Effector CD8-positive, alpha-beta T cell (primary cell): Measurements from ENCODE around the gene CCNC.
"Not testable (repeated sequence)": the region's sequence is repeated elsewhere in the genome, so short reads cannot be mapped to it uniquely, and the experiment has no call there.

Experiments
- DNase-seq: peaks from one replicate; lab custom pipeline; 2025; lab: John Stamatoyannopoulos, UW

The CCNC gene

GRCh38 chr6:99603421-99604165 is 35.1 kb upstream of the CCNC start:
- DNase-seq: no peak

- no peak for DNase-seq
Observed at GRCh38 chr6:99602520-99603420, 34.3 kb upstream of the CCNC start.

GRCh38 chr6:99594696-99595095 is 26.2 kb upstream of the CCNC start:
- DNase-seq: not testable (repeated sequence)

- no peak for DNase-seq
Observed at GRCh38 chr6:99592900-99593299, 24.4 kb upstream of the CCNC start.

- DNase-seq: no peak
Observed at GRCh38 chr6:99591673-99592364, 23.4 kb upstream of the CCNC start.

GRCh38 chr6:99590728-99591672 is 22.5 kb upstream of the CCNC start:
- no peak for DNase-seq

- DNase-seq: no peak
Observed at GRCh38 chr6:99589907-99590493, 21.5 kb upstream of the CCNC start.

- DNase-seq: no peak
Observed at GRCh38 chr6:99589290-99589672, 20.8 kb upstream of the CCNC start.

GRCh38 chr6:99588618-99589289 is 20.3 kb upstream of the CCNC start:
- peak; percentile 19 for DNase-seq

- no peak for DNase-seq
Observed at GRCh38 chr6:99587792-99588191, 19.3 kb upstream of the CCNC start.

GRCh38 chr6:99579781-99580180 is 11.3 kb upstream of the CCNC start:
- DNase-seq: no peak

- DNase-seq: no peak
Observed at GRCh38 chr6:99575544-99576227, 7.2 kb upstream of the CCNC start.

GRCh38 chr6:99573980-99574617 is 5.6 kb upstream of the CCNC start:
- no peak for DNase-seq

GRCh38 chr6:99563056-99563723 is 5.3 kb downstream of the CCNC start:
- no peak for DNase-seq

GRCh38 chr6:99560668-99561067 is 7.8 kb downstream of the CCNC start:
- no peak for DNase-seq

GRCh38 chr6:99559057-99559456 is 9.4 kb downstream of the CCNC start:
- DNase-seq: no peak

- DNase-seq: no peak
Observed at GRCh38 chr6:99553888-99554287, 14.6 kb downstream of the CCNC start.

- DNase-seq: no peak
Observed at GRCh38 chr6:99550046-99550748, 18.3 kb downstream of the CCNC start.
